ENCODE measurements around the gene MOSPD3. TPM values are rescaled to one million over a fixed set of nuclear protein-coding genes. Genes with fewer than 3 reads are reported as not detected.

MOSPD3 gene
- total and polyA plus RNA-seq, 2 experiments from 2014 or later, result 30.1 to 83.3 TPM

DNA sequence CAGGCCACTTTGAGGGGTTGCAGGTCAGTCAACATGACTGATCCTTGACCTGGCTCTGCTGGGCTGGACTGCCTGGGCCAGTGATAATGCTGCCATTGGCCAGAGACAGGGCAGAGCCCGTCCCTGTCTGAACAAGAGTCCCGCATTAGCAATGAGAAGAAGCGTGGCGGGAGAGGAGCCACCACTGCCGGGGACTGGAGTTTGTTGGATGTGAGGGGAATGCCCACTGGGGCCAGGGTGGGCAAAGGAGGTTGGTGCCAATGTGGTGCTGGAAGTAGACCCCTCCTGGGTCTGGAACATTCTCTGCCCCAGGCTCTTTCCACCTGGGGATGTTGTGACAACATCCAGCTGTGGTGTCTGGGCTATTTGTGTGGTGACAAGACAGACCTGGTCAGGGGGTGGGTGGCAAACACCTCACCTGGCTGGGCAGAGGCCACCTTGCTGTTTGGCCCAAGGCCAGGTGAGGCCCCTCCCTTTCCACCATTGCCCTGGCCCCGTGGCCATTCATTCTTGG lies 46.3 kb upstream of the MOSPD3 start:
- H3K36me3 ChIP-seq, result no peaks in the 10 kb centered on the region
- TF ChIP-seq, protein P1, sequence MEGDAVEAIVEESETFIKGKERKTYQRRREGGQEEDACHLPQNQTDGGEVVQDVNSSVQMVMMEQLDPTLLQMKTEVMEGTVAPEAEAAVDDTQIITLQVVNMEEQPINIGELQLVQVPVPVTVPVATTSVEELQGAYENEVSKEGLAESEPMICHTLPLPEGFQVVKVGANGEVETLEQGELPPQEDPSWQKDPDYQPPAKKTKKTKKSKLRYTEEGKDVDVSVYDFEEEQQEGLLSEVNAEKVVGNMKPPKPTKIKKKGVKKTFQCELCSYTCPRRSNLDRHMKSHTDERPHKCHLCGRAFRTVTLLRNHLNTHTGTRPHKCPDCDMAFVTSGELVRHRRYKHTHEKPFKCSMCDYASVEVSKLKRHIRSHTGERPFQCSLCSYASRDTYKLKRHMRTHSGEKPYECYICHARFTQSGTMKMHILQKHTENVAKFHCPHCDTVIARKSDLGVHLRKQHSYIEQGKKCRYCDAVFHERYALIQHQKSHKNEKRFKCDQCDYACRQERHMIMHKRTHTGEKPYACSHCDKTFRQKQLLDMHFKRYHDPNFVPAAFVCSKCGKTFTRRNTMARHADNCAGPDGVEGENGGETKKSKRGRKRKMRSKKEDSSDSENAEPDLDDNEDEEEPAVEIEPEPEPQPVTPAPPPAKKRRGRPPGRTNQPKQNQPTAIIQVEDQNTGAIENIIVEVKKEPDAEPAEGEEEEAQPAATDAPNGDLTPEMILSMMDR (IDR thresholded peaks at IDR 0.05; ENCODE audit: low read depth, low read length), result no peak
- no peaks in the 10 kb centered on the region for H3K27me3 ChIP-seq
- no peak overlapping the region for H3K4me3 ChIP-seq
- no peaks in the 10 kb centered on the region for H3K9me3 ChIP-seq (ENCODE audit: low read depth)
- H3K4me1 ChIP-seq (ENCODE audit: low read depth), result peaks cover 7% of the 10 kb centered on the region
- no peak for DNase-seq (ENCODE audit: low read depth in 1 of 2, low spot score in 1 of 2)
- no peak overlapping the region for H3K27ac ChIP-seq

DNA sequence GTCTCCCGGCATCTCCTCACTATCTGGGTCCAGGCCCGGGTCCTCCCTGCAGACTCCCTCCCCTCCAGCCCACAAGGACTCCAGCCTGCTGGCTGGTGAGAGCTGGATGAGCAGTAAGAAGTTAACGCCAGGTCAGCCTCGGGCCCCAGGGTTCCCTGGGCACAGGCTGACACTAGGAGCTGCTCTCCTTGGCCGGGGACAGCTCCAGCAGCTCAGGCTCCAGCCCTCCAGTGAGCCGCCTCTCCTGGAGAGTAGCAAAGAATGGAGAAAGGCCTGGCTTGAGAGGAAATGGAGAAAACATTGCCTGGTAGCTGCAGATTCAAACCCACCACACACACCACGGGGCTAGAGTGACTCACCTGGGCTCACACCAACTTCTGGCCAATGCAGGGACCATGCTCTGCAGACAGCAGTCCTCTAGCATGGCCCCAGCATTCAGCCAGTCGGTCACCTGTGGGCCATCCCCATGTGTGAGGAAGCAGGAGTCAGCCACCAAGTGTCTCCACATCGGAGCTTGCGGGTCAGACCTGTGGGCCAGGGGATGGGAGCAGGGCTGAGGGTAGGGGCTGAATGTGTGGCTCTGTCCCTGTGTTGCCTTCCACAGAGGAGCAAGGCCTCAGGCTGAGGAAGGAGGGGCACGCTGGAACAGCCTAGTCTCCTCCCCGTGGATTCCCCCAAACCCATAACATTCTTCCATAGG lies 45.2 kb upstream of the MOSPD3 start:
- Histone ChIP-seq H3K9me3 (ENCODE audit: low read depth) (no peaks in the 10 kb centered on the region), H3K4me1 (ENCODE audit: low read depth) (peaks cover 12% of the 10 kb centered on the region), H3K27me3 (no peaks in the 10 kb centered on the region), H3K27ac (peak overlapping the region; percentile 32), H3K36me3 (no peaks in the 10 kb centered on the region), H3K4me3 (no peak overlapping the region)
- no peak for DNase-seq (ENCODE audit: low read depth in 1 of 2, low spot score in 1 of 2)
- TF ChIP-seq, protein P1 (IDR thresholded peaks at IDR 0.05; ENCODE audit: low read depth, low read length), result no peak

DNA sequence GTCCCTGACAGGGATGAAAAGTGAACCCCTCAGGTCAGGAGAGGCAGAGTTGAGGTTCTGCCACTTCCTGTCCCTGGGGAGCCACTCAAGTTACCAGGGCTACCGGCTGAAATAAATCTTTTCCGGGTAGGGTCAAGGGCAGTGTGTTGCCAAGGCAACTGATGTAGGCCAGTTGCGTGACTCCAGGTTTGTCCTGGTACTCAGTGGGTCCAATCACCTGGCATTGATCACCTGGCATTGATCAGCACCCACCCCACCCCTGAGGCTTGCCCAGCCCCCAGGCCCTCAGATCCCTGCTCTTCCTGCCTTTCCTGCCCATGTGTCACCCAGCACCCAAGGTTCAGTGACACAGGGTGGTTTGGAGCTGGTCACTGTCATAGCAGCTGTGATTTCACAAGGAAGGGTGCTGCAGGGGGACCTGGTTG lies 44.6 kb upstream of the MOSPD3 start:
- Histone ChIP-seq H3K4me3 (no peak overlapping the region), H3K36me3 (no peaks in the 10 kb centered on the region), H3K4me1 (ENCODE audit: low read depth) (peaks cover 12% of the 10 kb centered on the region), H3K27me3 (no peaks in the 10 kb centered on the region), H3K9me3 (ENCODE audit: low read depth) (no peaks in the 10 kb centered on the region), H3K27ac (no peak overlapping the region)
- TF ChIP-seq, protein P1 (IDR thresholded peaks at IDR 0.05; ENCODE audit: low read depth, low read length), result no peak
- DNase-seq (ENCODE audit: low read depth in 1 of 2, low spot score in 1 of 2), result no peak

DNA sequence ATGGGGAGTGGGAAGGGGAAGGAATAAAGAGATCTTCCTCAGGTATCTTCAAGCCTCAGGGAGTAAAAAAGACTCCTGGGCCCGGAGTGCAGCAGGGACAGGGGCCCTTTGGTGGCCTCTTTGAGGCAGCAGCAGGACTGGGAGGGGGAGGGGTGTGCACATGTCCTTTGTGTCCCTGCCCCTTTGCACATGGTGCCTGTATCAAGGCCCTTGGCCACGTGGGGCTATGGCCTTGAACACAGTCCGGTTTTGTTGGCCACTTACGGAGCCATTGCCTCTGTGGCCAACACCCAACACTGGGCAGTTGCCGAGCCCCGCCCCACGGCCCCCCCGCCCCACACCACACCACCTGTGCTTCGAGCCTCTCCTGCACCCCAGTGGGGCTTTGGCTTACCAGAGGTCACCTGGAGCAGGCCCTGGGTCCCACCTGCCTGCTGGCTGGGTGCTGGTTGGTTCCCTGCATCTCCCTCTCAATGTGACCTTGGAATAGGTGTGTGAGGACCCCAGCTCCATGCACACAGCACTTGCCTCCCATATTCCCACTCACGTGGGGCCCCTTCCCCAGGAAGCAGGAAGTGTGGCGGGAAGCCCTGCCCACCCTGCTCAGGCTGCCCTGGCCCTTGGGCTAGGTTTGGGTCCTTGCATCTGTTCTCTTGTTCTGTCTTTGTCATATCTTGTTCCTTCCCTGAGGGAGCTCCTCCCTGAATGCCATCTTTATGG lies 44.0 kb upstream of the MOSPD3 start:
- Histone ChIP-seq H3K4me3 (no peak overlapping the region), H3K9me3 (ENCODE audit: low read depth) (no peaks in the 10 kb centered on the region), H3K4me1 (ENCODE audit: low read depth) (peaks cover 12% of the 10 kb centered on the region), H3K36me3 (no peaks in the 10 kb centered on the region), H3K27ac (no peak overlapping the region), H3K27me3 (no peaks in the 10 kb centered on the region)
- TF ChIP-seq, protein P1 (IDR thresholded peaks at IDR 0.05; ENCODE audit: low read depth, low read length), result no peak
- no peak for DNase-seq (ENCODE audit: low read depth in 1 of 2, low spot score in 1 of 2)

DNA sequence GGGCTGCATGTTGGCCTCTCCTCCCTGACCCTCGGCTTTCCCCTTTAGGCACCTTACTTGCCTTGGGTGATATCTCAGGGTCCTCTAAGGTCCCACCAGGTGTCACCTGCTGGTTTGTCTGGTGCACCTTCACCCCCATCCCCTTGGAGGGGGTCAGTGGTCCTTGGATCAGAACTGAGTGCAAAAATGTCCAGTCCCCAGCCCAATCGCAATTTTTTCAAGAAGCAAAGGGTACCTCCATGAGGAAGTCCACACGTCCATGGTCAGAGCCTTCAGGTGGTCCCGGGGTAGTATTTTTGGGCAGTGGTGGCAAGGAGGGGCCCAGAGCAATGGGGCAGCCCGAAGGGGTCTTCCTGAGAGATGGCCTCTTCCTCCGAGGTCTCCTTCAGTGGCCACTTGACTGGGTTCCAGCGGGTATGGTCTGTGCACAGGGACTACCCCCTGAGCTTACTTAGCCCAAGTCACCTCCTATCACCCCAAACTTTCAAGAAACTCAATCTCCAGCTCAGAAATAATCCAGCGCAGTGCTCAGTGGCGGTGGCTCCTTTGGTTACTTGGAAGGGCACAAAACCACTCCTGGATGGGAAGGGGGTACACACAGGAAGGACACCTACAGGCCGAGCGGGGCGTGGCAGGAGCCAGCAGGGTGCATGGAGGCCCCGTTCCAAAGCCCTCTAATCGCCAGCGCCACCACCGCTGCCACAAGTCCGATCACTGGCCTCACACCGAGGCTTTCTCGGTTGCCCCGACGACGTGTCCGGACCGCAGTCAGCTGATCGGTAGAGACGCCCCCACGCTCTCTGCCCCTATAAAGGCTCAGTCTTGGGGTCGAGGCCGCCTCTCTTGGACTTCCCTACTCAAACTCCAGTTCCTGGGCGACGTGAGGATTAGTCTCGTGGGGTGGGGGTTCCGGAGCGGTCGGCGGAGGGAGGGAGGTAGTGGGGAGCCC lies 43.2 kb upstream of the MOSPD3 start:
- TF ChIP-seq, protein P1 (IDR thresholded peaks at IDR 0.05; ENCODE audit: low read depth, low read length), result peak; percentile 46
- DNase-seq (ENCODE audit: low read depth in 1 of 2, low spot score in 1 of 2), result peak; percentile 61 to 72
- Histone ChIP-seq H3K36me3 (no peaks in the 10 kb centered on the region), H3K4me1 (ENCODE audit: low read depth) (peaks cover 12% of the 10 kb centered on the region), H3K27ac (no peak overlapping the region), H3K4me3 (peak overlapping the region; percentile 20), H3K9me3 (ENCODE audit: low read depth) (no peaks in the 10 kb centered on the region), H3K27me3 (no peaks in the 10 kb centered on the region)
